Gastroesophageal sphincter (tissue), 3 donors: ENCODE measurements around the gene TNFRSF11A.

ENCODE experiments used
- CTCF ChIP-seq, 4 experiments: fragments of 200-600 bp in 2 of 4; fragments of 450-650 bp in 2 of 4; sonication (generic) in 1 of 4; IDR thresholded peaks; one replicate each; pipeline ENCODE4 v1.5.1; 2017 to 2019; ENCODE audit warnings: antibody characterized with exemption in 4 of 4, mild to moderate bottlenecking in 2 of 4, moderate library complexity in 2 of 4
- EP300 ChIP-seq: sonication (generic); formaldehyde crosslinking; IDR thresholded peaks from one replicate; pipeline ENCODE4 v1.6.1; 2017; ENCODE audit warnings: antibody characterized with exemption, mild to moderate bottlenecking
- POLR2A ChIP-seq, 2 donors: fragments of 450-650 bp; IDR thresholded peaks; one replicate each; pipeline ENCODE4 v1.6.1; 2017; ENCODE audit warnings: antibody characterized with exemption in 2 of 2, mild to moderate bottlenecking in 2 of 2, moderate library complexity in 1 of 2
- POLR2AphosphoS5 ChIP-seq: sonication (generic); formaldehyde crosslinking; IDR thresholded peaks from one replicate; pipeline ENCODE4 v1.6.1; 2017; ENCODE audit warnings: antibody characterized with exemption

DNA sequence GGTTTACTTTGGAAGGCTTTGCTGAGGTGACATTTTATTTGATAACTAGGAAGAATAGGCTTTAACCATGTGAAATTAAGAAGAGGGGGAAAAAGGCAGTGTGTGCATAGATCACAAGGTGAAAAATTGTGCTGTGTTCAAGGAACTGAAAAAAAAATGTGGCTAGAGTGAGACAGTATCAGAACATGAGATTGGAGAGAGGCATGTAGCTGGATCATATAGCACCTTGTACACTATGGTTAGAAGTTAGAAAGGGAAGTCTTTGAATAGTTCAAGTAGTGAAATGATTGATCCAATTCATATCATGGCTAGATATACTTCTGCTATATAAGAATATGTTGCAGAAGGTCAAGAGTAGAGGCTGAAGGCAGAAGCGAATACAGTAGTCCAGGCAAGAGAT lies 12.3 kb upstream of the TNFRSF11A start:
- TF ChIP-seq POLR2AphosphoS5 (no peak), CTCF (IDR thresholded peaks at IDR 0.05) (no peak), POLR2A (IDR thresholded peaks at IDR 0.05) (no peak), EP300 (no peak)
